Cardiac fibroblast (primary cell): ENCODE results near the gene PDE4B.
A peak's percentile ranks its signal among the peaks of the same experiment; 100 is the strongest.

Source experiments
- DNase-seq, 2 donors: peaks; one replicate each; pipeline versions ENCODE4 v3.0.0 to v3.0.0-alpha.2; 2010; ENCODE audit warnings: low read depth in 2 of 2
- H3K4me3 ChIP-seq, 2 donors: replicated peaks in 1 of 2; 1 replicate in 1 of 2; 2 replicates in 1 of 2; pipeline ENCODE4 v1.5.1; 2011; ENCODE audit warnings: low read depth in 2 of 2, low read length in 2 of 2, mild to moderate bottlenecking in 2 of 2, moderate library complexity in 1 of 2
- TF ChIP-seq, protein P1 (sequence below): IDR thresholded peaks from one replicate; pipeline ENCODE4 v1.5.1; 2011; ENCODE audit warnings: low read depth, mild to moderate bottlenecking, low read length, inconsistent platforms

Gene PDE4B

DNA sequence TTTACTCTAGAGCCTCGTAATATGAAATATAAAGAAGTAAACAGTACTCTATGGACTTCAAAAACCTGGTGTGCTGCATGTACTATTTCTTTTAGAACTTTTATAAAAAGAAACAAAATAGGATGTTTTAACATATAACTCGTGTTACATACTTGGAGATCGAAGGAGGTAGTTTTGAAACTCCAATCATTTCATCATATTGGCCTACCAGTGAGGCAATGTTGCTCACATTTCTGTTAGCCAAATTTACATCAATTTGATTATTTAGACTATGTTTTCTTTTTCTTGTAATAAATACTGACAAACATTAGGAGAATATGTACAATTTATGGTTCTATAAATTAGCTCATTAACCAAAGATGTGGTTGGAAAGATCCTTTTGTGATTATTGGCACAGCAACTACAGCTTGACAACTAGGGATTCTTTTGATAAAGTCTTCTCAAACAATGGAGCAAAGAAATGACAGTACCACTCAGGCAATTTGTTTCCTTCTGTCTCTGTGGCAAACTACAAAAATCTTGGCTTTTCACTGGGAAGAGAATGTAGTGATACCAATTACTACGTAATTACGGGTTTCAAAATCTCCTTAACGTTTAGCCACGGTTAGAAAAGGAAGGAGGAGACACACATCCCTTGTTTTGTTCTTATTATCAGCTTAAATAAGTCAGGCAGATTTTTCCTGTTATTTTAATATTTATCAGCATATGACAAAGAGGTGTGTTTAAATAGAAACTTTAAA lies 474.7 kb downstream of the PDE4B start:
- TF ChIP-seq, protein P1, sequence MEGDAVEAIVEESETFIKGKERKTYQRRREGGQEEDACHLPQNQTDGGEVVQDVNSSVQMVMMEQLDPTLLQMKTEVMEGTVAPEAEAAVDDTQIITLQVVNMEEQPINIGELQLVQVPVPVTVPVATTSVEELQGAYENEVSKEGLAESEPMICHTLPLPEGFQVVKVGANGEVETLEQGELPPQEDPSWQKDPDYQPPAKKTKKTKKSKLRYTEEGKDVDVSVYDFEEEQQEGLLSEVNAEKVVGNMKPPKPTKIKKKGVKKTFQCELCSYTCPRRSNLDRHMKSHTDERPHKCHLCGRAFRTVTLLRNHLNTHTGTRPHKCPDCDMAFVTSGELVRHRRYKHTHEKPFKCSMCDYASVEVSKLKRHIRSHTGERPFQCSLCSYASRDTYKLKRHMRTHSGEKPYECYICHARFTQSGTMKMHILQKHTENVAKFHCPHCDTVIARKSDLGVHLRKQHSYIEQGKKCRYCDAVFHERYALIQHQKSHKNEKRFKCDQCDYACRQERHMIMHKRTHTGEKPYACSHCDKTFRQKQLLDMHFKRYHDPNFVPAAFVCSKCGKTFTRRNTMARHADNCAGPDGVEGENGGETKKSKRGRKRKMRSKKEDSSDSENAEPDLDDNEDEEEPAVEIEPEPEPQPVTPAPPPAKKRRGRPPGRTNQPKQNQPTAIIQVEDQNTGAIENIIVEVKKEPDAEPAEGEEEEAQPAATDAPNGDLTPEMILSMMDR = no peak
- no peak overlapping the region for H3K4me3 ChIP-seq
- DNase-seq = peak in 1 of 2 donors; percentile 79

DNA sequence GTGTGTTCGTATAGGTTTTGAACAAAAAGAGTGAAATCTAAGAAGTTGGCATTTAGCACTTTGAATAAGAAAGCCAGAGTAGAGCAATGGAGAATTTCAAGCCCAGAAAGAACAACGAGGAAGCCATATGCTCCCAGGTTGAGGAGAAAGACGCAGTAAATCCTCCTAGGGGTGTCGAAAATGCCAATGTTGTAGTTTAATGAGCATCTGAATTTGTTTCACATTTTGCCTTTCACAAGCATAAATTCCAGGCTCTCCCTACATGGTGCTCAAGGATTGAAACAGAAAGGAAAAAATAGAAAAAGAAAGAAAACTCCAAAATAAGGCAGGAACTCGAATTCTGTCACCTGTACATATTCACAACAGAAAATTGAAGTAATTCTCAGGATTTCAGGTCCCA lies 476.5 kb downstream of the PDE4B start:
- no peak overlapping the region for H3K4me3 ChIP-seq
- TF ChIP-seq, protein P1 = no peak
- no peak for DNase-seq

DNA sequence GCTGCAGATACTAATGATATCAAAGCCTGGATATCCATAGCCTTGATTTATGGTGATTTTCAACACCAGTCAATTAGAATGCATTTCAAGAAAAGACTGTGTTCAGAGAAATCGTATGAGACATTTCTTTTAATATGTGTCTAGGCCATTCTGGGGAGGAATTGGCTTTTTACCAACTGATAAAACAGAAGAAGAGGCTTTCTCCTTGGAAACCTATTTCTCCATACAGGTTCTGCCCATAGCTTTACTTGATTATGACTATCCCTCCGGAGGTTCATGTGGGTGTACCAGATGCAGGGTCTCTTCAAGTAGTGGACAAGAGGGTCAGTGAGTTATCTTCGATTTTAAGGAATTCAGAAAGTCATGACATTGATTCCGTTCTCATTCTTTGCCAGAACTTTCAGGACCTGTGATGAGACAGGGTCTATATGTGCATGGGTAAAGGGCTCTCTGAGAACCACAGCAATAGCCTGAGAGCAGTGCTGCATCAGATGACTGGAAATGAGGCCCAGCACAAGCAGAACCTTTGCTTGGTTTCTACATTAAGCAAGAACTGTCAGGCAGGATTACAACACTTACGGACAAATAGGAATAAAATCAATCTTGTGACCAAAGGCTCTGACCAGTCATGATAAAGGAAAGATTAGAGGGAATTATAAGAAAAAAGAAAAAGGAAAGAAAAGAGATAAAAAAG lies 477.6 kb downstream of the PDE4B start:
- TF ChIP-seq, protein P1 = no peak
- H3K4me3 ChIP-seq = no peak overlapping the region
- DNase-seq = peak; percentile 70 to 90

DNA sequence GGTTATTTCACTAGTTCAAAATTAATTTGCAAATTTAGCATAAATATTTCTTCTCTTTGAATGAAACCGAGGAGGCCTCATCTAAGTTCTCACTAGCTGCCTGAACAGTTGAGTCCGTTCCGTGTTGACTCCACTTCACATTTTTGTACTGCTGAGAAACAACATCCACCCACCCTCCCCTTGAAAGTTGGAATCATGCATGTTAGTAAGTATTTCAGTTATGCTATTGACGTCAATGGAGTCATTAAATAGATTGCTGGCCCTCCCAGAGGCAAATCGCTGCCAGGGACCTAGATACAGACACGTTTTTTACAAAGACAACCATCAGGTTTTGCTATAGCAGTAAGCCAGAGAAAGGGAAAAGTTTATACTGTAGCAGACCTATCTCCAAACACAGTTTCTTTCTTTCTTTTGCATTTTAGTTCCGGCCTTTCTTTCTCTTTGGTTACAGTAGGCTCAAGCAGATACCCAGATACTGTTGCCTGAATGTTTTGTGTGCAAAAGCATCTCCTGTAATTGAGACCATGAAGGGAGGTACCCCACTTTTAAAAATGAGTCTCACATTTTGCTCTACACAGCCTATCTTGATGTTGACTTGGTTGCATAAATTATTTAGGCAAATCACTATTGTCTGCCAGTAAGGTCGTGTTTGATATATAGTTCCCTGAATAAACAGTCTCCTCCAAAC lies 478.7 kb downstream of the PDE4B start:
- H3K4me3 ChIP-seq = peak overlapping the region in 1 of 2 donors; percentile 15
- TF ChIP-seq, protein P1 = no peak
- peak; percentile 99 for DNase-seq

DNA sequence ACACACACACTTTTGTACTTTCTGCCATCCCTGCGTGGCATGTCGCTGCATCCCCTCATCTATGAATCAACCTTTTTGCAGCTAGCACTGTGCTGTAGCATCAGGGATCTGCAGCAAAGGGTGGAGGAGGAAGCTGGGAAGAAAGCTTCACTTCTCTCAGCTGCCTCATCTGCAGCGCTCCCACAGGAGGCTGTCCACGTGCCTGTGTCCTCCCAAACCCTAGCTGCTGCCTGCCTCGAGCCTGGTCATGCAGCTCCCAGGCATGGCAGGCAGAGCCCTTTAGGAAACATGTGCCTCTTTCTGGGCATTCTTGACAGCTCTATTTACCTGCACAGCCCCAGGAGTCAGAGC lies 479.2 kb downstream of the PDE4B start:
- H3K4me3 ChIP-seq = peak overlapping the region in 1 of 2 donors; percentile 15
- TF ChIP-seq, protein P1 = no peak
- peak; percentile 73 to 80 for DNase-seq

DNA sequence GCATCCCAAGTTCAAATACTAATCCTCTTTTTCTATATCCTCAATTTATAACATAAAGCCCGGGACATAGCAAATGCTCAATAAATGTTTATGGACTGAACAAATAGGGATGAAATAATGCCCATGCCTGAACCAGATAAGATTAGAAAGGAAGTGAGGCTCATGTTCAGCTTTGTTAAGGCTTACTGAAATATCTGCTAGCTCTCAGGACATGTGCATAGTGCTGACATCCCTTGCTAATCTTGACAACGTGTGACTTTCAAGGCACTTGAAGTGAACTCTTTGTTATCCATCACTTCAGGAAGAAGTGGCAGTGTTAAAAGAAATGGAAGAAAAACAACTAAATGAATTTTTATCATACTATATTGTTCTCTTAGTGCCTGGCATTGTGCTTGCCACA lies 481.0 kb downstream of the PDE4B start:
- TF ChIP-seq, protein P1 = no peak
- no peak overlapping the region for H3K4me3 ChIP-seq
- peak in 1 of 2 donors; percentile 44 for DNase-seq
